GM12891 (cell line): ENCODE results near the gene OR10P1.

Experiments
- POLR2A ChIP-seq: IDR thresholded peaks from 2 replicates; pipeline ENCODE4 v1.6.1; 2011; ENCODE audit warnings: low read depth, low read length, control low read depth
- POLR2AphosphoS5 ChIP-seq: IDR thresholded peaks from 2 replicates; pipeline ENCODE4 v1.6.1; 2011; ENCODE audit warnings: low read depth, low read length, control low read depth
- TAF1 ChIP-seq: IDR thresholded peaks from 2 replicates; pipeline ENCODE4 v1.6.1; 2011; ENCODE audit warnings: low read depth, low read length, control low read depth

DNA sequence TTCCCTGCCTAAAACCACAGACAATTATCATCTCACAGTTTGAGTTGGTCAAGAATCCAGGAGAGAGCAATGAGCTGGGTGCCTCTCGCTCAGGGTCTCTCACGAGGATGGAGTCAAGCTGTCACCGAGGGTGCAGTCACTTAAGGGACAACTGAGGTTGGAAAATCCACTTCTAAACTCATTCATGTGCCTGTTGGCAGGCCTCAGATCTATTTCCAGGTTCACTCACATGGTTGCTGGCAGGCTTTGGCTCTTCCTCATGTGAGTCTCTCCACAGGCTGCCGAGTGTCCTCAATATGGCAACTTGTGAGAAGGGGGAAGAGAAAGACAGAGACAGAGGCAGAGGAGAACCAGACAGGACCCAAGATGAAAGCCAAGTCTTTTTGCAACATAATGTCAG, 10.5 kb upstream of the OR10P1 start:
- TF ChIP-seq POLR2A (no peak), POLR2AphosphoS5 (no peak), TAF1 (no peak)
